DOHH2 (cell line): Measurements from ENCODE around the gene APOC1.
A peak's percentile ranks its signal among the peaks of the same experiment; 100 is the strongest.

ENCODE experiments used
- H3F3A ChIP-seq: fragments of 200-600 bp; sonication (generic), shearing (Covaris generic); 2 replicates; pipeline ENCODE4 v1.6.0; 2016; ENCODE audit warnings: antibody characterized with exemption, mild to moderate bottlenecking; ENCODE audit not compliant: control insufficient read depth, insufficient read depth
- H3K27ac ChIP-seq: fragments of 200-600 bp; sonication (generic); 2 replicates; pipeline ENCODE4 v1.5.1; 2014; ENCODE audit warnings: low read depth, mild to moderate bottlenecking, low read length, moderate library complexity
- H3K27me3 ChIP-seq: fragments of 200-600 bp; sonication (generic); 2 replicates; pipeline ENCODE4 v1.6.1; 2014; ENCODE audit warnings: mild to moderate bottlenecking, low read length, mixed read lengths; ENCODE audit not compliant: control insufficient read depth
- H3K36me3 ChIP-seq: fragments of 200-600 bp; sonication (generic); 2 replicates; pipeline ENCODE4 v1.6.1; 2014; ENCODE audit warnings: mild to moderate bottlenecking, low read length, moderate library complexity, mixed read lengths; ENCODE audit not compliant: control insufficient read depth
- H3K4me1 ChIP-seq: fragments of 200-600 bp; sonication (generic); 2 replicates; pipeline ENCODE4 v1.6.1; 2014; ENCODE audit warnings: mild to moderate bottlenecking, low read length, mixed read lengths; ENCODE audit not compliant: control insufficient read depth
- H3K4me2 ChIP-seq: fragments of 200-600 bp; sonication (generic); 2 replicates; pipeline ENCODE4 v1.6.0; 2014; ENCODE audit warnings: mild to moderate bottlenecking, low read length, moderate library complexity
- H3K4me3 ChIP-seq: fragments of 200-600 bp; sonication (generic); 2 replicates; pipeline ENCODE4 v1.5.1; 2014; ENCODE audit warnings: mild to moderate bottlenecking, low read length, mixed read lengths
- H3K79me2 ChIP-seq: fragments of 200-600 bp; sonication (generic); 2 replicates; pipeline ENCODE4 v1.6.1; 2014; ENCODE audit warnings: mild to moderate bottlenecking, low read length, mixed read lengths; ENCODE audit not compliant: control insufficient read depth
- H3K9me2 ChIP-seq: fragments of 200-600 bp; sonication (generic); replicated peaks from 2 replicates; pipeline ENCODE4 v1.6.1; 2014; ENCODE audit warnings: mild to moderate bottlenecking, low read length, mixed read lengths; ENCODE audit not compliant: control insufficient read depth
- H3K9me3 ChIP-seq: fragments of 200-600 bp; sonication (generic); 2 replicates; pipeline ENCODE4 v1.6.1; 2014; ENCODE audit warnings: antibody characterized with exemption, low read length, mixed read lengths; ENCODE audit not compliant: control insufficient read depth, insufficient read depth
- H4K20me1 ChIP-seq: fragments of 200-600 bp; sonication (generic); 2 replicates; pipeline ENCODE4 v1.6.0; 2014; ENCODE audit warnings: low read depth, mild to moderate bottlenecking, antibody characterized with exemption, low read length, moderate library complexity; ENCODE audit not compliant: control insufficient read depth, insufficient read depth
- CTCF ChIP-seq: fragments of 200-600 bp; sonication (generic); IDR thresholded peaks from one replicate; pipeline ENCODE4 v1.5.1; 2014; ENCODE audit warnings: antibody characterized with exemption, mild to moderate bottlenecking, low read depth, low read length; ENCODE audit not compliant: poor library complexity, severe bottlenecking
- EZH2phosphoT487 ChIP-seq: fragments of 200-600 bp; sonication (generic); IDR thresholded peaks from 2 replicates; pipeline ENCODE4 v1.6.1; 2017; ENCODE audit warnings: borderline replicate concordance, mild to moderate bottlenecking, antibody characterized with exemption, low read length, moderate library complexity, mixed read lengths

APOC1 gene

DNA sequence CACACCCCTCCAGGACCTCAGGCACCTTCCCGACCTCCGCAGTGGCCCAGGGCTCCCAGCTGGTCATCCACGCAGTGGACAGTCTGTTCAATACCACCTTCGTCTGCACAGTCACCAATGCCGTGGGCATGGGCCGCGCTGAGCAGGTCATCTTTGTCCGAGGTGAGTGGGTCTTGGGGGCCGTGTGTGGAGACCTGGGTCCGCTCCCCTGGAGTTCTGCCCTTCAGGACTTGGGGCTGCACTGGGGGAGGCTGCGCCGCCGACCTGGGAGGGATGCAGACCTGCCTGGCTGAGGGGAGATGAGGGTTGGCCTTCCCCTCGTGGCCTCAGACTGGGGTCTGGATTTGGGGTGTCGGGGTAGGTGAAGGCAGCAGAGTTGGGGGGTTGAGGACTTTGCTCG lies 40.1 kb upstream of the APOC1 start:
- H3K4me3 ChIP-seq: no peak overlapping the region
- no peak overlapping the region for H3K27ac ChIP-seq
- H3K4me1 ChIP-seq: peaks cover 13% of the 10 kb centered on the region
- no peaks in the 10 kb centered on the region for H3K36me3 ChIP-seq
- H3F3A ChIP-seq: no peaks in the 10 kb centered on the region
- H3K79me2 ChIP-seq: no peaks in the 10 kb centered on the region
- TF ChIP-seq EZH2phosphoT487 (no peak), CTCF (no peak)
- H3K4me2 ChIP-seq: no peak overlapping the region
- H4K20me1 ChIP-seq: no peaks in the 10 kb centered on the region
- no peaks in the 10 kb centered on the region for H3K9me2 ChIP-seq
- no peaks in the 10 kb centered on the region for H3K27me3 ChIP-seq
- H3K9me3 ChIP-seq: no peaks in the 10 kb centered on the region

DNA sequence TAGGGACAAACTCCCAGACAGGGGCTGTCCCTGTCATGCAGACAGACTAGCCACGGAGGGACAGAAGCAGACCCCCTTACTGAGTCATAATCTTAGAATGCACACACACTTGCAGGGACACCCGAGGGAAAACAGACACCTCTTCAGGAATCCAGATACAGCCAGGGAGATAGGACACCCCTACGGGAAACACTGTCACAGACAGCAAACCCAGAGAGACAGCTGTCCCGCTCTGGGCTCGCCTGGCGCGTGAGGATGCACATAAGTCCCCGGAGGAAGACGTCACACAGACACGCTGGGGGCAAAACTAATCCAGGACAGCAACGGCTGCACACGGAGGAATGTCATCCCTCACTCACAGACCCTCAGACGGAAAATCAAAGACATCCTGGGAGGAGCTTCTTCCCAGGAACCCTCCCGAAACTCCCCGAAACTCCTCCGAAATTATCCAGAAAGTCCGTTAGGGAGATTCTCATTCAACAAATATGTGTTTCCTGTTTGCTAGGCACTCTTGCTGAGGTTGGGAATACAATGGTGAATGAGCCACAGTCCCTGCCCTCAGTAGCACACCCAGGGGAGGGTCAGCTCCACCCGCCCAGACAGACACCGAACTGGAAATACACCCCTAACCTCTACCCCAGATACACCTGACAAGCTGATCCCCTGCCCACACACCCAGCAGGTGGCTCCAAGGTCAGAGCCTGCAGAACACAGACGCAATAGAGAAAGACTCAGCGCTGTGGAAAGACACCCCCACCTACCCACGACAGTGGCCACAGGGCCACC lies 38.5 kb upstream of the APOC1 start:
- Histone ChIP-seq H3F3A (no peaks in the 10 kb centered on the region), H3K36me3 (no peaks in the 10 kb centered on the region), H3K4me2 (no peak overlapping the region)

DNA sequence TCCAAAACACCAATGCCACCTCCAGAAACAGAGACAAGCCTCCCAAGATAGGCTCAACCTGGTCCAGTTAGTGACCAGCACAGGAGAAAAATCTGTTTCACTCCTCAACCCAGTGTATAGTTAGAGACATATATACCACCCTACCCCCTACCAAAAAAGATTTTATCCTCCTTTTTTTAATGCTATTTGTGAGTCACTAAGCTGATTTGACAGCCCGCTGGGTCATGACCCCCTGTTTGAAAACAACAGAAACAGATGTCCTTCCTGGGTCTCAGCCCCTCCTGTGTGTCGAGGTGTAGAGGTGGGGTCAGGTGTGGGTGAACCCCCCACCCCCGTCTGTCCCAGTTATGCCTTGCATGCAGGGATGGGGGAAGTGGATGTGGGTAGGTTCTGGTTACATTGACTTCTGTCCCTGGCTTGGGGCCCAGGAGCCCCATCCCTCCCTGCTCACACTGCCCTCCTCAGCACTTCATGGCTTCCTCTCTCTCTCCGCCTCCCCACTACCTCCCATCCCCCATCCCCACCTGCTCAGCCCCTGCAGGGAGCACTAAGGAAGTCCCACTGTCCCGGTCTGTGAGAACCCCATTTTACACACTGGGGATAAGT lies 37.4 kb upstream of the APOC1 start:
- Histone ChIP-seq H4K20me1 (no peaks in the 10 kb centered on the region), H3K9me2 (no peaks in the 10 kb centered on the region), H3K4me1 (peaks cover 13% of the 10 kb centered on the region), H3K4me3 (no peak overlapping the region; the same call in 1 of the 2 replicates), H3K79me2 (no peaks in the 10 kb centered on the region), H3K4me2 (peak overlapping the region; percentile 20), H3F3A (no peaks in the 10 kb centered on the region), H3K9me3 (no peaks in the 10 kb centered on the region), H3K27ac (no peak overlapping the region), H3K27me3 (no peaks in the 10 kb centered on the region), H3K36me3 (no peaks in the 10 kb centered on the region)
- TF ChIP-seq CTCF (no peak), EZH2phosphoT487 (no peak)

More for the DNA sequence above, 38.5 kb upstream of the APOC1 start:
- Histone ChIP-seq H3K4me3 (no peak overlapping the region), H3K79me2 (no peaks in the 10 kb centered on the region), H3K27ac (no peak overlapping the region), H3K9me3 (no peaks in the 10 kb centered on the region), H3K27me3 (no peaks in the 10 kb centered on the region), H3K4me1 (peaks cover 13% of the 10 kb centered on the region), H4K20me1 (no peaks in the 10 kb centered on the region), H3K9me2 (no peaks in the 10 kb centered on the region)
- TF ChIP-seq CTCF (no peak), EZH2phosphoT487 (no peak)
